Activated T-helper 17 cell treated with anti-CD3 and anti-CD28 coated beads, Interleukin-2, amount 50 U/mL, for 72 hours (primary cell): ENCODE results near the gene NDUFA8. TPM values are rescaled to one million over a fixed set of nuclear protein-coding genes. Genes with fewer than 3 reads are reported as not detected.

ENCODE experiments used
- ATAC-seq: fragments of 150-1000 bp; cut with Tn5 transposase; replicated peaks from 2 replicates; pipeline ENCODE4 v1.10.0; 2021; ENCODE audit warnings: mild to moderate bottlenecking, moderate library complexity
- H3K27ac Mint-ChIP-seq: one replicate; pipeline ENCODE4 v1.8.0; 2022; ENCODE audit warnings: mixed read lengths
- H3K27me3 Mint-ChIP-seq: one replicate; pipeline ENCODE4 v1.8.0; 2022; ENCODE audit warnings: mixed read lengths
- H3K36me3 Mint-ChIP-seq: one replicate; pipeline ENCODE4 v1.8.0; 2022; ENCODE audit warnings: low read depth, mild to moderate bottlenecking, mixed read lengths
- H3K4me1 Mint-ChIP-seq: one replicate; pipeline ENCODE4 v1.8.0; 2022; ENCODE audit warnings: mixed read lengths
- H3K4me3 Mint-ChIP-seq: one replicate; pipeline ENCODE4 v1.8.0; 2022; ENCODE audit warnings: mild to moderate bottlenecking, mixed read lengths
- H3K9me3 Mint-ChIP-seq: one replicate; pipeline ENCODE4 v1.8.0; 2022; ENCODE audit warnings: mixed read lengths
- total RNA-seq, 2 donors: library from RNA; stranded (reverse); gene quantifications; one replicate each; pipeline ENCODE4 v1.2.3, GENCODE V29; 2022

NDUFA8 gene
- total RNA-seq, 2 donors from 2014 or later: 36.8 to 59.0 TPM

DNA sequence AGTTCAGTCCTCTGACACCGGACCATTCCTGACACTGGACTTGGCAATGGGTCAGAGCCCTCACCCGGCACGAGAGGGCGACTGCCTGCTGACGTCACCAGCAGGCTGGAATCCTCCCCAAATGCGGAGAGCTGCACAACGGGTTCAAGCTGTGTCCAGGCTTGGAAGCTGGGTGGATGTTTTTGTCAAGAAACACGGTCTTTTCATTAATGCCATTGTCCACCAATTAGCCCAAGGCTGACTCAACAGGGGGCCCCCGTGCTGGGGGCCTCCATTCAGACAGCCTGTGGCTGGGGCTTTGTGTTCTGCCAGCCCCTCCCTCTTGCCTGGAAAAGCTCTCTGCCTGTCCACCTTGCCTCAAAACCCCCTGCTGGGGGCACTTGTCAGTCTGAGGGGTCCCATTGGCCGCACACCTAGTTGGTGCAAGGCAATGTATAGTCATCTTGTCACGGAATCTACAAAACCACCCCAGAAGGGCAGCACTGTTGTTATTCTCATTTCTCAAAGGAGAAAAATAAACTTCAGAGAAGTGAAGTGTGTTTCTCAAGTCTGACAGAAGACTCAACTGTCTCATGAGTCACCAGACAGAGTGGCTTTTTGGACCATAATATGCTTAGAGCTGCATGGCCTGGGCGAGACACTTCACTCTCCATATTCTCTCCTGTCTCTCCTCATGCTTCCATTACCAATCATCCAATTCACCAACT is 24.6 kb downstream of the NDUFA8 start:
- Mint-ChIP-seq H3K36me3 (no peaks in the 10 kb centered on the region), H3K4me1 (no peaks in the 10 kb centered on the region), H3K4me3 (no peak overlapping the region), H3K9me3 (no peaks in the 10 kb centered on the region), H3K27ac (no peak overlapping the region), H3K27me3 (peaks cover 3% of the 10 kb centered on the region)
- no peak for ATAC-seq

DNA sequence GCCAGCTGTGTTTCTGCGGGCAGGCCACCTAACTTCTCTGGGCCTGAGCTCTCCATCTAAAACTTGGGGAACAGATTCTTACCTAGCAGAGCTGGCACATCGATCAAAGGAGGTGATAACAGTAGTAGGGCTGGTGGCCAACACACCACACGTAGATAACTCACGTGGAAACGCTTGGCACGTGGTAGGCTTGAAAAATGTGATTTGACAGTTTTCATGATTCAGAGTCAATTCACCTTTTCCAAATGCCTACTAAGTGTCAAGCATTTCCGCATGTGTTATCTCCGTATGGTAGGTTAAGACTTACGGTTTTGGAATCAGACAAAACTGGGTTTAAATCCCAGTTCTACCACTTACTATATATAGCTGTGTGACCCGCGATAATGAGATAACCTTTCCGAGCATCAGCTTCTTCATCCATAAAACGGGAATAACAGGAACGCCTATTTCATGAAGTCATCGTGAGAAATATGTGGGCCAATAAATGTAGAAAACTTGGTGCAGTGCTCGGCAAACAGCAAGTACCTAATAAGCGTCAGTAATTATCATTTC is 25.5 kb downstream of the NDUFA8 start:
- no peak for ATAC-seq
- Mint-ChIP-seq H3K4me1 (no peaks in the 10 kb centered on the region), H3K27me3 (peaks cover 3% of the 10 kb centered on the region)

DNA sequence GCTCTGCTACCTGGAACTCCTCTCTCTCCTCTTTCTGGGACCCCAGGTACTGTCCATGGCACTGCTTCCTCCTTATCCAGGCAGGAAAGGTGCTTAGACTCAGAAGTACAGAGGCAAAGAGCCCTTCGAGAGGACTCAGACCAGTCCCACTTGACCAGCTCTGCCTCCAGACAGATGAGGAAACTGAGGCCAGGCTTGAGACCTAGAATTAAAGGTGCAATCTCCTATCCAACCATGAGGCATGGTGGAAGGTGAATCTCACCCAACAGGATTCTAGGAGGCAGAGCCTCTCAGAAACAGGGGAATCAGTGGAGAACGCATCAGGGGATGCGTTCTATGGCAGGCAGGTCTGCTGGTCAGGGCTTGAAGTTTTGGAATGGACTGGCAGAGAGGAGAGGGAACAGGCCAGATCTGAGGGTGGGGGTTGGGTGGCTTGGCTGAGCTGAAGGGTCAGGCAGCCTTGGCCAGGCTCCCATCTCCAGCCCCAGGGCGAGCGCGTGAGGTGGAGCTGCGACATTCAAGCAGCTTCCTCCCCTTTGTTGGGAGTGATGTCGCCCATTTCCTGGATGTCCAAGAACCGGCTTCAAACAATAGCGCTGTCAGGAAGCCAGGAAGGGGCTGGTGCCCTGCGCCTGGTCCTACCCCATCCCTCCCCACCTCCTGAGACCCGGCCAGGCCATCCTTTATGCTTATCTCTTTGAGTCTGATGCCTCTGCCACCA is 26.2 kb downstream of the NDUFA8 start:
- no peaks in the 10 kb centered on the region for H3K4me1 Mint-ChIP-seq
- no peaks in the 10 kb centered on the region for H3K36me3 Mint-ChIP-seq
- H3K4me3 Mint-ChIP-seq: no peak overlapping the region
- H3K9me3 Mint-ChIP-seq: no peaks in the 10 kb centered on the region
- no peak for ATAC-seq
- H3K27me3 Mint-ChIP-seq: peaks cover 3% of the 10 kb centered on the region
- H3K27ac Mint-ChIP-seq: no peak overlapping the region

More for the DNA sequence above, 25.5 kb downstream of the NDUFA8 start:
- Mint-ChIP-seq H3K36me3 (no peaks in the 10 kb centered on the region), H3K27ac (no peak overlapping the region), H3K9me3 (no peaks in the 10 kb centered on the region), H3K4me3 (no peak overlapping the region)

GRCh38 chr9:122132539-122132938 is 27.0 kb downstream of the NDUFA8 start:
- Mint-ChIP-seq H3K4me3 (no peak overlapping the region), H3K36me3 (no peaks in the 10 kb centered on the region), H3K4me1 (no peaks in the 10 kb centered on the region)

GRCh38 chr9:122131401-122132001 is 28.1 kb downstream of the NDUFA8 start:
- Mint-ChIP-seq H3K27ac (no peak overlapping the region), H3K4me3 (no peak overlapping the region), H3K9me3 (no peaks in the 10 kb centered on the region), H3K27me3 (peaks cover 4% of the 10 kb centered on the region), H3K36me3 (no peaks in the 10 kb centered on the region), H3K4me1 (peaks cover under 1% of the 10 kb centered on the region)
- ATAC-seq: no peak

More at GRCh38 chr9:122132539-122132938, 27.0 kb downstream of the NDUFA8 start:
- no peak overlapping the region for H3K27ac Mint-ChIP-seq
- peaks cover 3% of the 10 kb centered on the region for H3K27me3 Mint-ChIP-seq
- ATAC-seq: no peak
- H3K9me3 Mint-ChIP-seq: no peaks in the 10 kb centered on the region

DNA sequence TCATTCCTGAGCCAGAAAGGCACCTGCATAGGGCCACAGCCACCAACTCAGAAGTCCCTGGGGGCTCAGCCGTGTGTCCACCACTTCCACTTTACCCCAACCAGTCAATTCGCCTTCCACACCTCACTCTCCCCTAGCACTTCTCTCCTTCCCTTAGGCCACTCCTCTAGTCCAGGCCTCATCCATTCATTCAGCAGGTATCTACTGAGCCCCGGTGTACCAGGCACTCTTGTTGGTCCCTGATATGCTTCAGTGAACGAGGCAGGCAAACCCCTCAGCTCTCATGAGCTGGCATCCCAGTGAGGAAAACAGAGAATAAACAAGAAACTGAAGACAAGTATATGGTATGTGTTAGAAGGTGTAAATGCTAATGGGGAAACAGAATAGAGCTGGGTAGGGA is 28.7 kb downstream of the NDUFA8 start:
- peaks cover 8% of the 10 kb centered on the region for H3K27me3 Mint-ChIP-seq
- peaks cover 6% of the 10 kb centered on the region for H3K4me1 Mint-ChIP-seq
- H3K27ac Mint-ChIP-seq: no peak overlapping the region
- ATAC-seq: no peak
- no peaks in the 10 kb centered on the region for H3K36me3 Mint-ChIP-seq
- H3K4me3 Mint-ChIP-seq: no peak overlapping the region
- H3K9me3 Mint-ChIP-seq: no peaks in the 10 kb centered on the region

- ATAC-seq: no peak
- peaks cover 11% of the 10 kb centered on the region for H3K4me1 Mint-ChIP-seq
Measured at GRCh38 chr9:122129969-122130368, 29.6 kb downstream of the NDUFA8 start.

GRCh38 chr9:122128969-122129343 is 30.6 kb downstream of the NDUFA8 start:
- H3K9me3 Mint-ChIP-seq: no peaks in the 10 kb centered on the region
- peaks cover 22% of the 10 kb centered on the region for H3K27me3 Mint-ChIP-seq
- H3K4me3 Mint-ChIP-seq: no peak overlapping the region
- ATAC-seq: no peak
- H3K4me1 Mint-ChIP-seq: peaks cover 11% of the 10 kb centered on the region
- H3K27ac Mint-ChIP-seq: no peak overlapping the region
- peaks cover 5% of the 10 kb centered on the region for H3K36me3 Mint-ChIP-seq

More at GRCh38 chr9:122129969-122130368, 29.6 kb downstream of the NDUFA8 start:
- Mint-ChIP-seq H3K27me3 (peaks cover 13% of the 10 kb centered on the region), H3K36me3 (peaks cover 5% of the 10 kb centered on the region), H3K4me3 (no peak overlapping the region), H3K27ac (no peak overlapping the region), H3K9me3 (no peaks in the 10 kb centered on the region)

DNA sequence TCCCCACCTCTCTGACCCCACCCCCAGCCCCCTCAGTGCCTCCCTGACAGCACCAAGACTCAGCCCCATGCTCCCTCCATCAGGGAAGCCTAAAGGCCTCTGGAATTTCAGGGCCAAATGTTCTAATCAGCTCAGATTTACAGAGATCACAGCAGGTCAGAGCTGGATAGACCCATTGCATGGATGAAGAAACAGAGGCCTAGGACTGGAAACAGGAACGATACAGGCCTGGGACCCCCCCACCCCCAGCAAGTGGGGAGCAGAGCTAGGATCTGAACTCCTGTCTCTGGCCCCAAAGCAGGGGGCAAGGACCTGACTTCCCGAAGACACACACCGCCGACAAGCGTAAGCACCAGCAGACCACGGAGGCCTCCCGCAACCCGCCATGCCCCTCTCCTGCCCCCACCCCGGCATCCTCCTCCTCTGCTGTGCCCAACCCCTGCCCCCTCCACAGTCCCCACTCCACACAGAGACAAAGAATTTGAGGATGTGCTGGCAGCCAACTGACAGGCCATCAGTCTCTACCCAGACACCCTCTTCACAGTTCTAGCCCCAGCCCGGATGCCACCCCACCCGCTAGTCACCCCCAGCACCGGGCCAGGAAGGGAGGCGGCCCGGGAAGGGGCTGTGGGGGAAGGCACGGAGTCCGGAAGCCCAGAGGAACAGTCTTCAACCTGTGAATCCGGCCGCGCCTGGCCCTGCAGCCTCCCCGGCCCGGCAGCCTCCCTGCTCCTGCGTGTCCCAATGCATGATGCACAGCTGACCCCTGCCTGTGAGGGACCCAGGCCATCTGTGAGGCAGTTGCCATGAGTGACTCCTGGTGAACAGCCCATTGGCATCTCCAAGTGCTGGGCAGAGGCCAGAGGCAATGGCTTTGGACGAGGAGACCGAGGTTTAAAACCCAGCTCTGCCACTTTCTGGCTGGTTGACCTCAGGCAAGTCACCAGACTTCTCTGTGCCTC is 31.3 kb downstream of the NDUFA8 start:
- ATAC-seq: no peak
- peaks cover 22% of the 10 kb centered on the region for H3K27me3 Mint-ChIP-seq
- no peak overlapping the region for H3K4me3 Mint-ChIP-seq
- H3K27ac Mint-ChIP-seq: no peak overlapping the region
- no peaks in the 10 kb centered on the region for H3K9me3 Mint-ChIP-seq
- peaks cover 11% of the 10 kb centered on the region for H3K4me1 Mint-ChIP-seq
- peaks cover 5% of the 10 kb centered on the region for H3K36me3 Mint-ChIP-seq

DNA sequence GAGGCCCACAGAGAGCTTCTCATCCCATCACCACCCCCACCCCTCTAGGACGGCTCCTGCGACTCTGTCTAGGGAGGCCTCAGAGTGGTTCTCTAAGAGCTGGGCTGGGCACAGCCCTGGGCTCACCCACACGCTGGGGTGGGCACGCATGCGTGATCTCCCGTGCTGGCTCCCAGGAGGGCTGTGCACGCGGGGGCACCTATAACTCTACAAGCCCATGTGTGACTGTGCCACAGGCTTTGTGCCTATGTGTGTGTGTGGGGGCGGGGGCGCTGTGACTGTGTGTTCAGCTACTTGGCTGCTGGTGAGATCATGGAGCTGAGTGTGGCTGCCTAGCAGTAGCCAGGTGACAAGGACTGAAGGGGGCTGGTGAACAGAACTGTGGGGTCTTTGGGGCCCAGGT is 32.2 kb downstream of the NDUFA8 start:
- ATAC-seq: no peak
- no peak overlapping the region for H3K27ac Mint-ChIP-seq
- H3K36me3 Mint-ChIP-seq: peaks cover 5% of the 10 kb centered on the region

DNA sequence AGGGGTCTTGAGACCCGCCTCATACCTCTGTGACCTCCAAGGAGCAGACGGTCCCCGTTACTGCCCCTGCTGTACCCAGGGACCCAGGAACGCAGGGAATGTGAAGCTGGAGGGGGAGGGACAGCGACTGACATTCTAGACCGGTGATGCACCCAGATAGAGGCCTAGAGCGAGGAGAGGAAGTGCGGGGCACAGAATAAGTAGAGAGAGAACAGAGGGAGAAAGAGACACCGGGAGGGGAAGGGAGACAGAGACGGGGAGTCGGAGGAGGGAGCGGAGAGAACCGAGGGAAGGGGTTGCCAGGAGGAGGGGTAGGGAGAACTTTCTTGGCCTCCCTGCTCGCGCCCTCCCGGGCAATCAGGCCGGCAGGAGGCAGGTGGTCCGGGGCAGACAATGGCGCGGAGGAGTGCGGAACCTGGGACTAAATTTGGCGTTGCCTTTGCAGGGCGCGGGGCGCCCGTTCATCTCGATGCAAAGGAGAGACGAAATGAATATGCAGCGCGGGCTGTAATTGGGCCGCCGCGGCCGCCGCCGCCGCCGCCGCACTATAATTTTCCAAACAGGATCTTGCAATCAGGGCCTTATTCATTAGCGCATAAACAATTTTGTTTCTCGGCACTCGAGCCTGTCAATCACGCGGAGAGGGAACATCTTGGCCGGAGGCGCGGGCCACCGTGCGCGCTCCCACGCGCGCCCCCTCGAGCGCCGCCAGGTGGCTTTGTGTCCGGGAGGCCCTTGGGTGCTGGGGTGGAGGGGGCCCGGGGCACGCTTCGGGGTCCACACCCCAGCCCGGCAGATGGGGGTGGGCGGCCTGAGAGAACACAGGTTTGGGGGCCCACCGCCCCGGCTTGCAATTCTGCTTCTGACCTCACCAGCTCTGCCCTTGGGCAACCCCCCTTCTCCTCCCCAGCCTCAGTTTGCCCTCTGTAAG is 33.0 kb downstream of the NDUFA8 start:
- Mint-ChIP-seq H3K36me3 (peaks cover 5% of the 10 kb centered on the region), H3K27me3 (peaks cover 20% of the 10 kb centered on the region), H3K9me3 (no peaks in the 10 kb centered on the region), H3K4me3 (peak overlapping the region; percentile 55), H3K27ac (no peak overlapping the region), H3K4me1 (peaks cover 11% of the 10 kb centered on the region)
- ATAC-seq: no peak

More for the DNA sequence above, 32.2 kb downstream of the NDUFA8 start:
- Mint-ChIP-seq H3K27me3 (peaks cover 22% of the 10 kb centered on the region), H3K4me3 (no peak overlapping the region), H3K4me1 (peaks cover 11% of the 10 kb centered on the region), H3K9me3 (no peaks in the 10 kb centered on the region)

- Mint-ChIP-seq H3K9me3 (no peaks in the 10 kb centered on the region), H3K27me3 (peaks cover 20% of the 10 kb centered on the region), H3K27ac (no peak overlapping the region), H3K4me1 (peaks cover 11% of the 10 kb centered on the region), H3K36me3 (peaks cover 5% of the 10 kb centered on the region), H3K4me3 (peak overlapping the region; percentile 55)
- ATAC-seq: peak; percentile 3
Measured at GRCh38 chr9:122125509-122126330, 33.9 kb downstream of the NDUFA8 start.
